HCT116 (cell line): ENCODE data around the gene MED25. TPM values are rescaled to one million over a fixed set of nuclear protein-coding genes. Genes with fewer than 3 reads are reported as not detected.

ENCODE experiments used
- ATAC-seq: fragments of 200-7000 bp; cut with Tn5 transposase; 2 replicates; pipeline ENCODE4 v1.9.1; 2020; ENCODE audit warnings: mild to moderate bottlenecking, moderate library complexity
- BruUV-seq: library from RNA; stranded (reverse); fragments of 400-500 nt; replicated peaks from 2 replicates; lab custom pipeline; 2021; lab: Mats Ljungman, UMichigan
- CTCF ChIA-PET: fragments of 300-600 bp; sonication (Branson Sonifier 250); formaldehyde crosslinking; loops from one replicate; lab custom pipeline; 2021; ENCODE audit warnings: antibody characterized with exemption; lab: Charles Lee
- POLR2A ChIA-PET: fragments of 300-600, 350-600 bp; sonication (Branson Sonifier 250); formaldehyde crosslinking; loops from one replicate; lab custom pipeline; 2021; ENCODE audit warnings: antibody characterized with exemption; lab: Charles Lee
- RAD21 ChIA-PET, 2 experiments: fragments of 300-600 bp; sonication (Branson Sonifier 250); formaldehyde crosslinking; loops; one replicate each; lab custom pipeline; 2023; ENCODE audit warnings: low total read pairs in 2 of 2; ENCODE audit not compliant: uncharacterized antibody in 2 of 2, unreplicated experiment in 2 of 2, low non-redundant PET in 1 of 2; lab: Charles Lee
- DNase-seq: peaks from one replicate; pipeline ENCODE4 v3.0.0-alpha.2; 2010; ENCODE audit warnings: low read depth, low spot score
- H2AFZ ChIP-seq: fragments of 200-600 bp; shearing (Covaris generic), sonication (generic); 2 replicates; pipeline ENCODE4 v1.6.1; 2017; ENCODE audit warnings: low read depth, mixed run types, mixed read lengths, antibody characterized with exemption, low read length; ENCODE audit not compliant: poor library complexity, severe bottlenecking
- H3K27ac ChIP-seq: 2 replicates; pipeline ENCODE4 v1.5.1; 2012; ENCODE audit warnings: low read depth, low read length
- H3K27me3 ChIP-seq: fragments of 200-600 bp; sonication (generic); 2 replicates; pipeline ENCODE4 v1.6.1; 2016; ENCODE audit warnings: mixed run types, low read length, mixed read lengths; ENCODE audit not compliant: insufficient read depth
- H3K36me3 ChIP-seq, 2 experiments: fragments of 200-500 bp in 1 of 2; fragments of 200-600 bp in 1 of 2; sonication (Bioruptor generic) in 1 of 2; sonication (generic) in 1 of 2; 2 replicates each; pipeline versions ENCODE4 v1.5.1 to v1.6.1; 2014 to 2016; ENCODE audit warnings: low read length in 2 of 2, inconsistent platforms in 1 of 2, mixed read lengths in 1 of 2, mixed run types in 1 of 2; ENCODE audit not compliant: insufficient read depth in 2 of 2, control insufficient read depth in 1 of 2
- H3K4me1 ChIP-seq, 2 experiments: fragments of 200-600 bp in 1 of 2; sonication (generic) in 1 of 2; 2 replicates each; pipeline versions ENCODE4 v1.5.1 to v1.6.1; 2012 to 2017; ENCODE audit warnings: low read length in 2 of 2, inconsistent platforms in 1 of 2, mild to moderate bottlenecking in 1 of 2, mixed read lengths in 1 of 2, mixed run types in 1 of 2, moderate library complexity in 1 of 2; ENCODE audit not compliant: insufficient read depth in 2 of 2, control insufficient read depth in 1 of 2
- H3K4me2 ChIP-seq: fragments of 200-600 bp; sonication (generic); 2 replicates; pipeline ENCODE4 v1.6.1; 2017; ENCODE audit warnings: mixed run types, low read length, mixed read lengths
- H3K4me3 ChIP-seq, 2 experiments: fragments of 200-600 bp in 1 of 2; sonication (generic) in 1 of 2; replicated peaks in 1 of 2; 2 replicates each; pipeline ENCODE4 v1.5.1; 2011 to 2016; ENCODE audit warnings: low read length in 2 of 2, control low read depth in 1 of 2, low read depth in 1 of 2, mild to moderate bottlenecking in 1 of 2, mixed read lengths in 1 of 2, mixed run types in 1 of 2
- H3K79me2 ChIP-seq: fragments of 200-600 bp; sonication (generic); 2 replicates; pipeline ENCODE4 v1.6.1; 2017; ENCODE audit warnings: mild to moderate bottlenecking, mixed run types, low read length, moderate library complexity, mixed read lengths; ENCODE audit not compliant: insufficient read depth
- H3K9ac ChIP-seq: fragments of 200-600 bp; sonication (generic); 2 replicates; pipeline ENCODE4 v1.6.1; 2016; ENCODE audit warnings: low read length, mixed read lengths
- H3K9me2 ChIP-seq: fragments of 200-600 bp; sonication (generic), shearing (Covaris generic); 2 replicates; pipeline ENCODE4 v1.6.1; 2017; ENCODE audit warnings: mixed run types, mild to moderate bottlenecking, moderate library complexity; ENCODE audit not compliant: insufficient read depth
- H3K9me3 ChIP-seq, 2 experiments: fragments of 200-500 bp in 1 of 2; fragments of 200-600 bp in 1 of 2; sonication (Bioruptor generic) in 1 of 2; sonication (generic) in 1 of 2; 2 replicates each; pipeline ENCODE4 v1.6.1; 2014 to 2017; ENCODE audit warnings: low read length in 2 of 2, mixed read lengths in 2 of 2, inconsistent platforms in 1 of 2, low read depth in 1 of 2, mild to moderate bottlenecking in 1 of 2, mixed run types in 1 of 2, moderate library complexity in 1 of 2; ENCODE audit not compliant: control insufficient read depth in 1 of 2, insufficient read depth in 1 of 2
- H4K20me1 ChIP-seq: fragments of 200-600 bp; sonication (generic), shearing (Covaris generic); 2 replicates; pipeline ENCODE4 v1.6.1; 2017; ENCODE audit warnings: mixed run types, mild to moderate bottlenecking, moderate library complexity; ENCODE audit not compliant: insufficient read depth
- CBX3 ChIP-seq: IDR thresholded peaks from 2 replicates; pipeline ENCODE4 v1.6.1; 2012; ENCODE audit warnings: low read depth
- CTCF ChIP-seq, 3 experiments: fragments of 200-600 bp in 1 of 3; sonication (generic) in 1 of 3; IDR thresholded peaks in 2 of 3; conservative IDR thresholded peaks in 1 of 3; 2 replicates each; pipeline ENCODE4 v1.5.1; 2012 to 2017; ENCODE audit warnings: low read depth in 2 of 3, low read length in 2 of 3, antibody characterized with exemption in 1 of 3, borderline replicate concordance in 1 of 3, control low read depth in 1 of 3, mild to moderate bottlenecking in 1 of 3, mixed read lengths in 1 of 3, mixed run types in 1 of 3, moderate library complexity in 1 of 3; ENCODE audit not compliant: insufficient read depth in 1 of 3
- JUND ChIP-seq: IDR thresholded peaks from 2 replicates; pipeline ENCODE4 v1.6.1; 2012
- MAX ChIP-seq: IDR thresholded peaks from 2 replicates; pipeline ENCODE4 v1.6.1; 2012
- POLR2AphosphoS5 ChIP-seq: IDR thresholded peaks from 2 replicates; pipeline ENCODE4 v1.6.1; 2011; ENCODE audit warnings: mild to moderate bottlenecking, low read depth, low read length, moderate library complexity
- RAD21 ChIP-seq: IDR thresholded peaks from 2 replicates; pipeline ENCODE4 v1.6.1; 2012; ENCODE audit warnings: low read depth, mild to moderate bottlenecking
- SIN3A ChIP-seq: IDR thresholded peaks from 2 replicates; pipeline ENCODE4 v1.6.1; 2012; ENCODE audit warnings: low read depth
- SP1 ChIP-seq: IDR thresholded peaks from 2 replicates; pipeline ENCODE4 v1.6.1; 2012; ENCODE audit warnings: low read depth
- SRF ChIP-seq: IDR thresholded peaks from 2 replicates; pipeline ENCODE4 v1.6.1; 2012; ENCODE audit warnings: low read depth
- TCF7L2 ChIP-seq: IDR thresholded peaks from 2 replicates; pipeline ENCODE4 v1.7.0; 2011; ENCODE audit warnings: borderline replicate concordance, inconsistent platforms; ENCODE audit not compliant: insufficient read depth, insufficient read length; ENCODE audit errors: extremely low read depth
- YY1 ChIP-seq: IDR thresholded peaks from 2 replicates; pipeline ENCODE4 v1.6.1; 2011; ENCODE audit warnings: low read length, low read depth, moderate library complexity, mild to moderate bottlenecking; ENCODE audit not compliant: insufficient replicate concordance; ENCODE audit errors: extremely low read depth
- ZBTB33 ChIP-seq: IDR thresholded peaks from 2 replicates; pipeline ENCODE4 v1.6.1; 2011; ENCODE audit warnings: mild to moderate bottlenecking, low read length, moderate library complexity; ENCODE audit not compliant: insufficient replicate concordance; ENCODE audit errors: extremely low read depth
- ZFX ChIP-seq: fragments of 450-650 bp; IDR thresholded peaks from 2 replicates; pipeline ENCODE4 v1.6.1; 2017
- ZNF274 ChIP-seq: fragments of 200-500 bp; sonication (Bioruptor generic); IDR thresholded peaks from 2 replicates; pipeline ENCODE4 v1.6.1; 2014; ENCODE audit warnings: mild to moderate bottlenecking, low read depth, low read length, inconsistent platforms
- intact Hi-C: fragments of 100-400 bp; cut with micrococcal nuclease; formaldehyde crosslinking; loops from 2 replicates; pipeline ENCODE4 v1.10.0; 2022
- total RNA-seq: library from RNA; stranded (reverse); gene quantifications from one replicate; pipeline ENCODE4 v1.2.1, GENCODE V29; 2021; ENCODE audit not compliant: unreplicated experiment

The MED25 gene
- total RNA-seq, 1 experiment from 2014 or later: 77.7 TPM

- DNase-seq: no peak
- no TSS peak for BruUV-seq
- Histone ChIP-seq H3K79me2 (peaks cover 9% of the 10 kb centered on the region; the same call in 1 of the 2 replicates), H2AFZ (no peak overlapping the region), H3K27ac (no peak overlapping the region), H3K36me3 (peaks cover 12 to 18% of the 10 kb centered on the region in 2 experiments), H3K9ac (no peak overlapping the region), H3K9me3 (peaks cover 0 to 6% of the 10 kb centered on the region in 2 experiments; a peak in 1 of 4 replicates), H4K20me1 (no peaks in the 10 kb centered on the region), H3K4me2 (no peak overlapping the region), H3K4me1 (peaks cover 9 to 23% of the 10 kb centered on the region in 2 experiments), H3K4me3 (no peak overlapping the region), H3K27me3 (no peaks in the 10 kb centered on the region), H3K9me2 (no peaks in the 10 kb centered on the region)
- RAD21 ChIA-PET: no interaction called here
- no peak for ATAC-seq
- POLR2A ChIA-PET: no interaction called here
- intact Hi-C loops: no loop called here
- CTCF ChIA-PET: no interaction called here
- TF ChIP-seq CBX3 (no peak; the same call in 1 of the 2 replicates), RAD21 (no peak), ZFX (no peak), MAX (no peak), ZNF274 (no peak), TCF7L2 (no peak), ZBTB33 (no peak), YY1 (no peak), JUND (no peak), CTCF (IDR thresholded peaks at IDR 0.05 in 2 of 3, conservative IDR thresholded peaks at IDR 0.05 in 1 of 3; ENCODE audit: borderline replicate concordance in 1 of 3, insufficient read depth in 1 of 3, low read depth in 2 of 3, low read length in 2 of 3) (no peak), SP1 (no peak), SRF (no peak), SIN3A (no peak), POLR2AphosphoS5 (no peak)
Measured at GRCh38 chr19:49883094-49883493, 65.0 kb downstream of the MED25 start.
